Hindlimb muscle (tissue), 1 donor: ENCODE data around the gene KCNQ5. TPM values are rescaled to one million over a fixed set of nuclear protein-coding genes. Genes with fewer than 3 reads are reported as not detected.

ENCODE experiments used
- DNase-seq: peaks from one replicate; pipeline ENCODE4 v3.0.0-alpha.2; 2013
- polyA plus RNA-seq: library from polyadenylated mRNA; unstranded; fragments of 120-200 nt; gene quantifications from one replicate; pipeline ENCODE4 v1.2.1, GENCODE V29; 2013; ENCODE audit not compliant: insufficient read length

Gene KCNQ5
- polyA plus RNA-seq, 1 donor: 0.76 TPM

GRCh38 chr6:73024598-73024997, 402.7 kb downstream of the KCNQ5 start:
- DNase-seq: no peak

GRCh38 chr6:73027691-73028090, 405.8 kb downstream of the KCNQ5 start:
- no peak for DNase-seq

- no peak for DNase-seq
These were observed 406.4 kb downstream of the KCNQ5 start for GRCh38 chr6:73028124-73028766.

- no peak for DNase-seq
These were observed 407.1 kb downstream of the KCNQ5 start for GRCh38 chr6:73028893-73029450.

- no peak for DNase-seq
These were observed 408.4 kb downstream of the KCNQ5 start for GRCh38 chr6:73030257-73030656.

- no peak for DNase-seq
These were observed 409.2 kb downstream of the KCNQ5 start for GRCh38 chr6:73030791-73031782.

GRCh38 chr6:73032586-73032985, 410.7 kb downstream of the KCNQ5 start:
- no peak for DNase-seq

- DNase-seq: no peak
These were observed 414.8 kb downstream of the KCNQ5 start for GRCh38 chr6:73036689-73037088.

- DNase-seq: peak; percentile 6
These were observed 419.2 kb downstream of the KCNQ5 start for GRCh38 chr6:73041051-73041450.

GRCh38 chr6:73042892-73043291, 421.0 kb downstream of the KCNQ5 start:
- no peak for DNase-seq

GRCh38 chr6:73043446-73043845, 421.6 kb downstream of the KCNQ5 start:
- DNase-seq: no peak

- no peak for DNase-seq
These were observed 423.7 kb downstream of the KCNQ5 start for GRCh38 chr6:73045609-73046008.

- DNase-seq: no peak
These were observed 425.9 kb downstream of the KCNQ5 start for GRCh38 chr6:73047801-73048200.

- no peak for DNase-seq
These were observed 428.2 kb downstream of the KCNQ5 start for GRCh38 chr6:73049971-73050594.

GRCh38 chr6:73050706-73051105, 428.8 kb downstream of the KCNQ5 start:
- DNase-seq: no peak

- DNase-seq: no peak
These were observed 429.3 kb downstream of the KCNQ5 start for GRCh38 chr6:73051147-73051546.

- no peak for DNase-seq
These were observed 433.1 kb downstream of the KCNQ5 start for GRCh38 chr6:73054958-73055357.

GRCh38 chr6:73058736-73059135, 436.9 kb downstream of the KCNQ5 start:
- no peak for DNase-seq

- DNase-seq: no peak
These were observed 440.3 kb downstream of the KCNQ5 start for GRCh38 chr6:73062130-73062529.

- DNase-seq: no peak
These were observed 441.0 kb downstream of the KCNQ5 start for GRCh38 chr6:73062837-73063236.

- DNase-seq: no peak
These were observed 442.4 kb downstream of the KCNQ5 start for GRCh38 chr6:73064266-73064665.

GRCh38 chr6:73073238-73073637, 451.4 kb downstream of the KCNQ5 start:
- no peak for DNase-seq

GRCh38 chr6:73074175-73074574, 452.3 kb downstream of the KCNQ5 start:
- DNase-seq: no peak
